ENCODE measurements around the gene NETO1.
A peak's percentile ranks its signal among the peaks of the same experiment; 100 is the strongest.

Gene NETO1

GRCh38 chr18:72878561-72878960 lies 10.8 kb upstream of the NETO1 start:
- no peak for DNase-seq (ENCODE audit: low spot score)
- TF ChIP-seq, protein P1, sequence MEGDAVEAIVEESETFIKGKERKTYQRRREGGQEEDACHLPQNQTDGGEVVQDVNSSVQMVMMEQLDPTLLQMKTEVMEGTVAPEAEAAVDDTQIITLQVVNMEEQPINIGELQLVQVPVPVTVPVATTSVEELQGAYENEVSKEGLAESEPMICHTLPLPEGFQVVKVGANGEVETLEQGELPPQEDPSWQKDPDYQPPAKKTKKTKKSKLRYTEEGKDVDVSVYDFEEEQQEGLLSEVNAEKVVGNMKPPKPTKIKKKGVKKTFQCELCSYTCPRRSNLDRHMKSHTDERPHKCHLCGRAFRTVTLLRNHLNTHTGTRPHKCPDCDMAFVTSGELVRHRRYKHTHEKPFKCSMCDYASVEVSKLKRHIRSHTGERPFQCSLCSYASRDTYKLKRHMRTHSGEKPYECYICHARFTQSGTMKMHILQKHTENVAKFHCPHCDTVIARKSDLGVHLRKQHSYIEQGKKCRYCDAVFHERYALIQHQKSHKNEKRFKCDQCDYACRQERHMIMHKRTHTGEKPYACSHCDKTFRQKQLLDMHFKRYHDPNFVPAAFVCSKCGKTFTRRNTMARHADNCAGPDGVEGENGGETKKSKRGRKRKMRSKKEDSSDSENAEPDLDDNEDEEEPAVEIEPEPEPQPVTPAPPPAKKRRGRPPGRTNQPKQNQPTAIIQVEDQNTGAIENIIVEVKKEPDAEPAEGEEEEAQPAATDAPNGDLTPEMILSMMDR (IDR thresholded peaks at IDR 0.05; ENCODE audit: extremely low read depth, missing control alignments): no peak

DNA sequence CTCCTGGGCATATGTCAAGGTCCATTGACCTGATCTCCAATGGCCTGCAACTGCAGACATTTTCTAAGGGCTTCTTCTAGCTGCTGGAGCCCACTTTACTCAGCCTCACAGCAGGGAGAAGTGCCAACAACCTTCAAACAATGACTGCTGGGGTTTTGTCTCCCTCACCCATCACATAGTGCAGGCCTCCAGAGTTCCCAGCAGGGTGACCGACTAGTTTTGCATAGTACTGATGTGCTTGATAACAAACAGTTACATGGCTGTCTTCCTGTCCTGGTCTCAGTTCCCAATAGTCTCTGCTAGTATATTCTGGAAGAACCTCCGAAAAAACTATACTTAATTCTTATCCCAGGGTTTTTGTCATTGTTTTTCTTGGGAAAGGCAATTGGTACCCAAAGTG lies 10.4 kb upstream of the NETO1 start:
- TF ChIP-seq, protein P1 (IDR thresholded peaks at IDR 0.05; ENCODE audit: extremely low read depth, missing control alignments): no peak
- DNase-seq (ENCODE audit: low spot score): no peak

- TF ChIP-seq, protein P1 (IDR thresholded peaks at IDR 0.05; ENCODE audit: extremely low read depth, missing control alignments): no peak
Measured at GRCh38 chr18:72871091-72871490, 3.3 kb upstream of the NETO1 start.

DNA sequence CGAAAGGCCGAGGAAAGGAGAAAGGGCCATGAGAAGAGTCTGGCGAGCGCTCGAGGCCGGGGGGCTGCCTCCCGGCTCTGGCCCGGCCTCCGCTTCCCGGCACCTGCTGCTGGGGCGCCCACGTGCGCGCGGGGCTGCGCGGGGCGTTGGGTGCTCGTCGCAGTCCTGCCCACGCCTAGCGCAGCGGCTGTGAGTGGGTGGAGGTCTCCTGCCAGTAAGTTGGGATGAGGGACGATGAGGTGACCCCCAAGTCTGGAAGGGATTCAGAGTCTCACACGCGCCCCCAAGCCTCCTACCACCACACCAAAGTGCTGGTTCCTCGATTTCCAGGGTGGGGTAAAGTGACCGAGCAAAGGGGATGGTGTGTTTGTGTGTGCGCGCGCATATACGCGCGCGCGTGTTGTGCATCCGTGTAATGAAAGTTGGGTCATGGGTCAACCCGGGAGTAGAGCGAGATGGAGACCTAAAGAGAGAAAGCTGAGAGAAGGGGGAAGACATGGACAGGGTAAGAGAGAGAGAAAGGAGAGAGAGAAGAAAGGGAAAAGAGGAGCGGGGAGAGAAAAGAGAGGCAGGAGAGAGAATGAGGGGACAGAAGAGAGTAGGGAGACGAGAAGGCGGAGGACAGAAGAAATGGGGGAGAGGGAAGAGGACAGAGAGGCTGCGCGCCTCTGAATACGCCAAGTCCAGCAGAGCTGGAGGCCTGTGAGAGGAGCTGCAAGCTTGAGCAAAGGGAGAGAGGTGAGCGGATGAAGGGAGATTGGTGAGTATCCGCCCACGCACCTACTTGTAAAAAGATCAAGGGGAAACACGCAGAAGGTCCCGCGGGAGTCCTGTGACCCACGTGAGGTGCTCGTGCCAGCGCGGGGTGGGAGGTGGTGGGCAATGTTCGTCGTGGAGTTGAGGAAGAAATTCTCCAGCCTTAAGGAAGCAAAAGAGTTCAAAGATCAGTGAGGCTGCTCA lies 1.7 kb upstream of the NETO1 start:
- TF ChIP-seq, protein P1 (IDR thresholded peaks at IDR 0.05; ENCODE audit: extremely low read depth, missing control alignments): no peak
- DNase-seq (ENCODE audit: low spot score): peak; percentile 42

More at GRCh38 chr18:72871091-72871490, 3.3 kb upstream of the NETO1 start:
- DNase-seq (ENCODE audit: low spot score): no peak

GRCh38 chr18:72868585-72869225 lies 918 bp upstream of the NETO1 start:
- DNase-seq (ENCODE audit: low spot score): peak; percentile 34
- TF ChIP-seq, protein P1 (IDR thresholded peaks at IDR 0.05; ENCODE audit: extremely low read depth, missing control alignments): no peak

- TF ChIP-seq, protein P1 (IDR thresholded peaks at IDR 0.05; ENCODE audit: extremely low read depth, missing control alignments): no peak
- peak; percentile 36 for DNase-seq (ENCODE audit: low spot score)
Measured at GRCh38 chr18:72866901-72867745, 664 bp downstream of the NETO1 start.

Measured in GM20000 (cell line).